PC-9 (cell line): ENCODE measurements around the gene PDCD1LG2.

Source experiments
- EZH2 ChIP-seq: fragments of 200-600 bp; sonication (generic); IDR thresholded peaks from 2 replicates; pipeline ENCODE4 v1.8.0; 2017; ENCODE audit warnings: antibody characterized with exemption, low read depth
- TF ChIP-seq, protein P1 (sequence below): fragments of 200-600 bp; sonication (generic); conservative IDR thresholded peaks from 2 replicates; pipeline ENCODE4 v1.6.1; 2017; ENCODE audit warnings: mixed run types, antibody characterized with exemption, mild to moderate bottlenecking, moderate library complexity

GRCh38 chr9:5466766-5467165, 43.6 kb upstream of the PDCD1LG2 start:
- no peak for TF ChIP-seq EZH2
- TF ChIP-seq, protein P1, sequence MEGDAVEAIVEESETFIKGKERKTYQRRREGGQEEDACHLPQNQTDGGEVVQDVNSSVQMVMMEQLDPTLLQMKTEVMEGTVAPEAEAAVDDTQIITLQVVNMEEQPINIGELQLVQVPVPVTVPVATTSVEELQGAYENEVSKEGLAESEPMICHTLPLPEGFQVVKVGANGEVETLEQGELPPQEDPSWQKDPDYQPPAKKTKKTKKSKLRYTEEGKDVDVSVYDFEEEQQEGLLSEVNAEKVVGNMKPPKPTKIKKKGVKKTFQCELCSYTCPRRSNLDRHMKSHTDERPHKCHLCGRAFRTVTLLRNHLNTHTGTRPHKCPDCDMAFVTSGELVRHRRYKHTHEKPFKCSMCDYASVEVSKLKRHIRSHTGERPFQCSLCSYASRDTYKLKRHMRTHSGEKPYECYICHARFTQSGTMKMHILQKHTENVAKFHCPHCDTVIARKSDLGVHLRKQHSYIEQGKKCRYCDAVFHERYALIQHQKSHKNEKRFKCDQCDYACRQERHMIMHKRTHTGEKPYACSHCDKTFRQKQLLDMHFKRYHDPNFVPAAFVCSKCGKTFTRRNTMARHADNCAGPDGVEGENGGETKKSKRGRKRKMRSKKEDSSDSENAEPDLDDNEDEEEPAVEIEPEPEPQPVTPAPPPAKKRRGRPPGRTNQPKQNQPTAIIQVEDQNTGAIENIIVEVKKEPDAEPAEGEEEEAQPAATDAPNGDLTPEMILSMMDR = no peak
